SK-N-SH (cell line): ENCODE measurements around the gene BOK. TPM values are rescaled to one million over a fixed set of nuclear protein-coding genes. Genes with fewer than 3 reads are reported as not detected.

Experiments used
- CTCF ChIA-PET: fragments of 300-600, 350-600 bp; formaldehyde crosslinking; extraction: SDS; loops from one replicate; lab custom pipeline; 2021; lab: Yijun Ruan, JAX
- POLR2A ChIA-PET: fragments of 350-600 bp; sonication (Branson Sonifier 250); formaldehyde crosslinking; extraction: SDS; loops from one replicate; lab custom pipeline; 2020; ENCODE audit warnings: antibody characterized with exemption, inconsistent platforms; lab: Yijun Ruan, JAX
- DNase-seq: peaks from one replicate; pipeline ENCODE4 v3.0.0; 2012
- H2AFZ ChIP-seq: fragments of 200-600 bp; sonication (generic); 2 replicates; pipeline ENCODE4 v1.8.1; 2016; ENCODE audit warnings: antibody characterized with exemption, mild to moderate bottlenecking, low read depth
- H3F3A ChIP-seq: fragments of 200-600 bp; sonication (generic); replicated peaks from 2 replicates; pipeline ENCODE3; 2016; ENCODE audit warnings: antibody characterized with exemption, mild to moderate bottlenecking; ENCODE audit not compliant: insufficient read depth
- H3K27ac ChIP-seq, 2 experiments: fragments of 200-500 bp in 1 of 2; fragments of 200-600 bp in 1 of 2; sonication (Bioruptor generic) in 1 of 2; sonication (generic), shearing (Covaris generic) in 1 of 2; 2 replicates each; pipeline versions ENCODE4 v1.5.1 to v1.6.1; 2014 to 2016; ENCODE audit warnings: low read depth in 2 of 2, inconsistent platforms in 1 of 2, low read length in 1 of 2, mild to moderate bottlenecking in 1 of 2, mixed read lengths in 1 of 2
- H3K27me3 ChIP-seq: fragments of 200-600 bp; sonication (generic), shearing (Covaris generic); 2 replicates; pipeline ENCODE4 v1.6.1; 2016; ENCODE audit warnings: mixed run types; ENCODE audit not compliant: insufficient read depth
- H3K36me3 ChIP-seq, 2 experiments: fragments of 200-500 bp in 1 of 2; fragments of 200-600 bp in 1 of 2; sonication (Bioruptor generic) in 1 of 2; sonication (generic) in 1 of 2; replicated peaks in 1 of 2; 2 replicates each; pipeline versions ENCODE3 to v1.5.1; 2014 to 2016; ENCODE audit warnings: low read length in 1 of 2, mild to moderate bottlenecking in 1 of 2; ENCODE audit not compliant: insufficient read depth in 2 of 2, control insufficient read depth in 1 of 2
- H3K4me1 ChIP-seq, 2 experiments: fragments of 200-500 bp in 1 of 2; fragments of 200-600 bp in 1 of 2; sonication (Bioruptor generic) in 1 of 2; sonication (generic), shearing (Covaris generic) in 1 of 2; 2 replicates each; pipeline versions ENCODE4 v1.5.1 to v1.6.1; 2014 to 2016; ENCODE audit warnings: low read depth in 1 of 2, low read length in 1 of 2, mixed run types in 1 of 2; ENCODE audit not compliant: insufficient read depth in 2 of 2, control insufficient read depth in 1 of 2
- H3K4me2 ChIP-seq: fragments of 200-600 bp; sonication (generic), shearing (Covaris generic); 2 replicates; pipeline ENCODE4 v1.6.1; 2017; ENCODE audit warnings: mixed run types
- H3K4me3 ChIP-seq, 2 experiments: fragments of 200-500 bp in 1 of 2; fragments of 200-600 bp in 1 of 2; sonication (Bioruptor generic) in 1 of 2; sonication (generic), shearing (Covaris generic) in 1 of 2; 2 replicates each; pipeline versions ENCODE4 v1.5.1 to v1.8.1; 2014 to 2016; ENCODE audit warnings: low read depth in 2 of 2, inconsistent platforms in 1 of 2, low read length in 1 of 2, mild to moderate bottlenecking in 1 of 2, mixed read lengths in 1 of 2, moderate library complexity in 1 of 2
- H3K79me2 ChIP-seq: fragments of 200-600 bp; sonication (generic); 2 replicates; pipeline ENCODE4 v1.8.1; 2017; ENCODE audit warnings: mild to moderate bottlenecking; ENCODE audit not compliant: insufficient read depth
- H3K9ac ChIP-seq: fragments of 200-600 bp; sonication (generic); 2 replicates; pipeline ENCODE4 v1.6.1; 2017; ENCODE audit warnings: mixed run types
- H3K9me2 ChIP-seq: fragments of 200-600 bp; sonication (generic); 2 replicates; pipeline ENCODE4 v1.6.1; 2017; ENCODE audit warnings: mixed run types
- H3K9me3 ChIP-seq: fragments of 200-600 bp; sonication (generic); 2 replicates; pipeline ENCODE4 v1.6.1; 2017; ENCODE audit warnings: mixed run types, mild to moderate bottlenecking, moderate library complexity
- H4K20me1 ChIP-seq: fragments of 200-600 bp; sonication (generic); 2 replicates; pipeline ENCODE4 v1.6.1; 2017; ENCODE audit warnings: mild to moderate bottlenecking, mixed run types; ENCODE audit not compliant: insufficient read depth
- CHD2 ChIP-seq: fragments of 150-350 bp; IDR thresholded peaks from 2 replicates; pipeline ENCODE4 v1.6.1; 2018; ENCODE audit warnings: low read length; ENCODE audit not compliant: partially characterized antibody
- ELF1 ChIP-seq: IDR thresholded peaks from 2 replicates; pipeline ENCODE4 v1.4.0; 2012
- EZH2phosphoT487 ChIP-seq: fragments of 200-600 bp; sonication (generic); IDR thresholded peaks from 2 replicates; pipeline ENCODE4 v1.6.1; 2017; ENCODE audit warnings: low read depth, mixed run types, mild to moderate bottlenecking, antibody characterized with exemption, moderate library complexity, borderline replicate concordance
- FOSL2 ChIP-seq: IDR thresholded peaks from 2 replicates; pipeline ENCODE4 v1.4.0; 2012; ENCODE audit warnings: low read depth, mild to moderate bottlenecking, moderate library complexity, borderline replicate concordance
- FOXJ3 ChIP-seq: sonication (generic); formaldehyde crosslinking; IDR thresholded peaks from 2 replicates; pipeline ENCODE4 v1.5.1; 2020; ENCODE audit warnings: mild to moderate bottlenecking, missing genetic modification reagents
- GABPA ChIP-seq: IDR thresholded peaks from 2 replicates; pipeline ENCODE4 v1.4.0; 2012; ENCODE audit warnings: low read depth, mild to moderate bottlenecking
- MEF2A ChIP-seq: IDR thresholded peaks from 2 replicates; pipeline ENCODE4 v1.4.0; 2012; ENCODE audit warnings: low read depth, borderline replicate concordance
- NFIC ChIP-seq: IDR thresholded peaks from 2 replicates; pipeline ENCODE4 v1.4.0; 2012; ENCODE audit warnings: borderline replicate concordance
- NRF1 ChIP-seq: IDR thresholded peaks from 2 replicates; pipeline ENCODE4 v1.6.1; 2012; ENCODE audit warnings: low read depth, mild to moderate bottlenecking, low read length
- RFX5 ChIP-seq: IDR thresholded peaks from 2 replicates; pipeline ENCODE4 v1.6.1; 2012; ENCODE audit warnings: mild to moderate bottlenecking, improper control_type of control experiment, low read length
- RXRA ChIP-seq: IDR thresholded peaks from 2 replicates; pipeline ENCODE4 v1.4.0; 2012; ENCODE audit warnings: low read depth, mild to moderate bottlenecking, borderline replicate concordance
- SMC3 ChIP-seq: IDR thresholded peaks from 2 replicates; pipeline ENCODE4 v1.6.1; 2012; ENCODE audit warnings: low read depth, low read length, improper control_type of control experiment
- TEAD4 ChIP-seq: IDR thresholded peaks from 2 replicates; pipeline ENCODE4 v1.4.0; 2012; ENCODE audit warnings: mild to moderate bottlenecking, borderline replicate concordance; ENCODE audit not compliant: insufficient read depth
- WGBS: methylation state at CpG from one replicate; pipeline ENCODE4 v1.1.6; 2017; ENCODE audit warnings: low lambda C conversion rate; 5-methylcytosine and 5-hydroxymethylcytosine counted together
- polyA plus RNA-seq, 3 experiments: library from polyadenylated mRNA; depleted of rRNA; stranded (reverse); fragments of >200 nt; gene quantifications; 2 replicates each; pipeline ENCODE4 v1.2.3, GENCODE V29; 2012
- TF ChIP-seq, protein P1 (sequence below): IDR thresholded peaks from 2 replicates; pipeline ENCODE4 v1.6.1; 2012; ENCODE audit warnings: mild to moderate bottlenecking, low read depth, low read length, moderate library complexity
- TF ChIP-seq, protein P2 (sequence below): IDR thresholded peaks from 2 replicates; pipeline ENCODE4 v1.4.0; 2012; ENCODE audit warnings: low read depth
- TF ChIP-seq, protein P3 (sequence below): IDR thresholded peaks from 2 replicates; pipeline ENCODE4; 2012

Gene BOK
- polyA plus RNA-seq, 1 of the 3 experiments (the other 2 are of a cell fraction): 1.7 TPM

DNA sequence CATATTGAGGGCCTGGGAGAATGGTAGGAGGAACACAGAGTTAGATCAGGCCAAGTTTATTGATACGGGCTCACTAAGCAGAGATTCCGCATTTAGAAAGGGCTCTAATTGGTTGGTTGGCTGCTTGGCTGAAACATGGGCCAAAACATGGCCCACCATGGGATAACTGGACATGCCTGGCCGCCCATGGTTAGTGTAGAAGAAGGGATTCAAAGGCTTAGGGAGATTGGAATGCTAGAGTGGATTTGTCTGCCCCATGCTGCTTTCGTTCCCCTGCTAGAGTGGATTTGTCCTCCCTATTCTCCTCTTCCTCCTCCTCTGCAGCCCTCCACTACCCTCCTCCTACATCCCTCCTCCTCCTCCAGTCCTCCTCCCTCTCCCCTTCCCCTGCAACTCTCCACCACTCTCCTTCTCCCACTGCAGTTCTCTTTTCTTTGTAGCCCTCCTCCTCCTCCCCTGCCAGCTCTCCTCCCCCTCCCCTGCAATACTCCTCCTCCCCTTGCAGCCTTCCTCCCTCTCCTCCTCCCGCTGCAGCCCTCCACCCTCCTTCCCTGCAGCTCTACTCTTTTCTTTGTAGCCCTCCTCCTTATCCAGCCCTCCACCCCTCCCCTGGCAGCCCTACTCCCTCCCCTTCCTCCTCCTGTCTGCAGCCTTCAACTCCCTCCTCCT lies 17.2 kb downstream of the BOK start:
- WGBS: 94% methylated on average over 5 of the region's 5 CpGs
- CTCF ChIA-PET: no interaction called here

DNA sequence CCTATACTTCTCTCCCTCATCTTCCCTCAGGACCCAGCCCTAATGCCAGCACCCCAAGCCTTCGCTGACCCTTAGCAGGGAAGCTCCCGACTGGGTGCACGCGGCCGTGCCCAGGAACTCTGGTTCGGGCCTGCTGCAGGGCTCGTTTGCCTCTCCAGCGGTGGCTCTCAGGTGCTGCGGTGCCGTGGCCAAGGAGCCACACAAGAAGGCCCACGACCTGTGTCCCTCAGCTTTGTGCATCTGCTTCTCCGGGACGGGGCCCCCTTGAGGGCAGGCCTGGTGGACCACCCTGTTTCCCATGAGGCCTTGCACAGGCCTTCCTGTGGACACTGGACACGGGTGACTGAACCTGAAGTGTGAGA lies 17.7 kb downstream of the BOK start:
- POLR2A ChIA-PET: no interaction called here
- TF ChIP-seq TEAD4: no peak
- TF ChIP-seq, protein P1, sequence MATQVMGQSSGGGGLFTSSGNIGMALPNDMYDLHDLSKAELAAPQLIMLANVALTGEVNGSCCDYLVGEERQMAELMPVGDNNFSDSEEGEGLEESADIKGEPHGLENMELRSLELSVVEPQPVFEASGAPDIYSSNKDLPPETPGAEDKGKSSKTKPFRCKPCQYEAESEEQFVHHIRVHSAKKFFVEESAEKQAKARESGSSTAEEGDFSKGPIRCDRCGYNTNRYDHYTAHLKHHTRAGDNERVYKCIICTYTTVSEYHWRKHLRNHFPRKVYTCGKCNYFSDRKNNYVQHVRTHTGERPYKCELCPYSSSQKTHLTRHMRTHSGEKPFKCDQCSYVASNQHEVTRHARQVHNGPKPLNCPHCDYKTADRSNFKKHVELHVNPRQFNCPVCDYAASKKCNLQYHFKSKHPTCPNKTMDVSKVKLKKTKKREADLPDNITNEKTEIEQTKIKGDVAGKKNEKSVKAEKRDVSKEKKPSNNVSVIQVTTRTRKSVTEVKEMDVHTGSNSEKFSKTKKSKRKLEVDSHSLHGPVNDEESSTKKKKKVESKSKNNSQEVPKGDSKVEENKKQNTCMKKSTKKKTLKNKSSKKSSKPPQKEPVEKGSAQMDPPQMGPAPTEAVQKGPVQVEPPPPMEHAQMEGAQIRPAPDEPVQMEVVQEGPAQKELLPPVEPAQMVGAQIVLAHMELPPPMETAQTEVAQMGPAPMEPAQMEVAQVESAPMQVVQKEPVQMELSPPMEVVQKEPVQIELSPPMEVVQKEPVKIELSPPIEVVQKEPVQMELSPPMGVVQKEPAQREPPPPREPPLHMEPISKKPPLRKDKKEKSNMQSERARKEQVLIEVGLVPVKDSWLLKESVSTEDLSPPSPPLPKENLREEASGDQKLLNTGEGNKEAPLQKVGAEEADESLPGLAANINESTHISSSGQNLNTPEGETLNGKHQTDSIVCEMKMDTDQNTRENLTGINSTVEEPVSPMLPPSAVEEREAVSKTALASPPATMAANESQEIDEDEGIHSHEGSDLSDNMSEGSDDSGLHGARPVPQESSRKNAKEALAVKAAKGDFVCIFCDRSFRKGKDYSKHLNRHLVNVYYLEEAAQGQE: no peak
- no peaks in the 10 kb centered on the region for H3K9me3 ChIP-seq
- no peak overlapping the region for H3K4me3 ChIP-seq
- no peaks in the 10 kb centered on the region for H3K27me3 ChIP-seq
- no peaks in the 10 kb centered on the region for H4K20me1 ChIP-seq
- H3K4me2 ChIP-seq: no peak overlapping the region
- H2AFZ ChIP-seq: no peak overlapping the region
- no peaks in the 10 kb centered on the region for H3K4me1 ChIP-seq
- no peak overlapping the region for H3K9ac ChIP-seq
- WGBS: 75% methylated on average over 8 of the region's 14 CpGs
- no peak for DNase-seq
- peaks cover 0 to 13% of the 10 kb centered on the region in 2 experiments for H3K36me3 ChIP-seq
- H3K27ac ChIP-seq: no peak overlapping the region
- H3F3A ChIP-seq: no peaks in the 10 kb centered on the region
- H3K9me2 ChIP-seq: no peaks in the 10 kb centered on the region
- H3K79me2 ChIP-seq: no peaks in the 10 kb centered on the region
- CTCF ChIA-PET: no interaction called here

More for the DNA sequence above, 17.2 kb downstream of the BOK start:
- no peak overlapping the region for H2AFZ ChIP-seq
- TF ChIP-seq EZH2phosphoT487 (no peak), FOXJ3 (no peak), NRF1 (no peak), CHD2 (no peak), SMC3 (no peak), ELF1 (no peak), NFIC (no peak), MEF2A (no peak), FOSL2 (no peak), TEAD4 (no peak), RXRA (no peak), RFX5 (no peak), GABPA (no peak)
- TF ChIP-seq, protein P2, sequence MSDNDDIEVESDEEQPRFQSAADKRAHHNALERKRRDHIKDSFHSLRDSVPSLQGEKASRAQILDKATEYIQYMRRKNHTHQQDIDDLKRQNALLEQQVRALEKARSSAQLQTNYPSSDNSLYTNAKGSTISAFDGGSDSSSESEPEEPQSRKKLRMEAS: no peak
- TF ChIP-seq, protein P3, sequence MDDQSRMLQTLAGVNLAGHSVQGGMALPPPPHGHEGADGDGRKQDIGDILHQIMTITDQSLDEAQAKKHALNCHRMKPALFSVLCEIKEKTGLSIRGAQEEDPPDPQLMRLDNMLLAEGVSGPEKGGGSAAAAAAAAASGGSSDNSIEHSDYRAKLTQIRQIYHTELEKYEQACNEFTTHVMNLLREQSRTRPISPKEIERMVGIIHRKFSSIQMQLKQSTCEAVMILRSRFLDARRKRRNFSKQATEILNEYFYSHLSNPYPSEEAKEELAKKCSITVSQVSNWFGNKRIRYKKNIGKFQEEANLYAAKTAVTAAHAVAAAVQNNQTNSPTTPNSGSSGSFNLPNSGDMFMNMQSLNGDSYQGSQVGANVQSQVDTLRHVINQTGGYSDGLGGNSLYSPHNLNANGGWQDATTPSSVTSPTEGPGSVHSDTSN: no peak
- TF ChIP-seq, protein P1: no peak
- POLR2A ChIA-PET: no interaction called here
- DNase-seq: no peak
- H3K36me3 ChIP-seq: peaks cover 0 to 8% of the 10 kb centered on the region in 2 experiments
- no peaks in the 10 kb centered on the region for H3K79me2 ChIP-seq
- H3K27ac ChIP-seq: no peak overlapping the region
- no peak overlapping the region for H3K9ac ChIP-seq
- H4K20me1 ChIP-seq: no peaks in the 10 kb centered on the region
- H3K9me3 ChIP-seq: no peaks in the 10 kb centered on the region
- no peaks in the 10 kb centered on the region for H3K4me1 ChIP-seq
- H3K27me3 ChIP-seq: no peaks in the 10 kb centered on the region
- no peaks in the 10 kb centered on the region for H3K9me2 ChIP-seq
- H3K4me2 ChIP-seq: no peak overlapping the region
- no peaks in the 10 kb centered on the region for H3F3A ChIP-seq
- H3K4me3 ChIP-seq: no peak overlapping the region
